SK-N-MC (cell line): ENCODE results near the gene ESR2.
A peak's percentile ranks its signal among the peaks of the same experiment; 100 is the strongest.
"Not testable (repeated sequence)": the region's sequence is repeated elsewhere in the genome, so short reads cannot be mapped to it uniquely, and the experiment has no call there.

ENCODE experiments used
- DNase-seq: peaks from one replicate; pipeline ENCODE4 v3.0.0-alpha.2; 2011; ENCODE audit warnings: low read depth, low spot score
- H3K27ac ChIP-seq: fragments of 200-600 bp; sonication (generic); 2 replicates; pipeline ENCODE4 v1.5.1; 2016; ENCODE audit warnings: mixed run types
- H3K36me3 ChIP-seq: fragments of 200-600 bp; sonication (generic); 2 replicates; pipeline ENCODE4 v1.6.1; 2017; ENCODE audit warnings: antibody characterized with exemption, low read length, mixed read lengths; ENCODE audit not compliant: insufficient read depth
- H3K4me3 ChIP-seq: fragments of 200-600 bp; sonication (generic); 2 replicates; pipeline ENCODE4 v1.5.1; 2016
- H3K9ac ChIP-seq: fragments of 200-600 bp; sonication (generic); 2 replicates; pipeline ENCODE4 v1.8.0; 2017; ENCODE audit warnings: mixed run types, mixed read lengths; ENCODE audit not compliant: insufficient read length
- H3K9me3 ChIP-seq: fragments of 200-600 bp; sonication (generic); 2 replicates; pipeline ENCODE4 v1.6.1; 2017; ENCODE audit warnings: low read depth, mild to moderate bottlenecking, antibody characterized with exemption, low read length, moderate library complexity, mixed read lengths
- EZH2 ChIP-seq: fragments of 200-600 bp; sonication (generic); IDR thresholded peaks from one replicate; pipeline ENCODE4 v1.6.1; 2017; ENCODE audit warnings: antibody characterized with exemption
- FOXP2 ChIP-seq: optimal IDR thresholded peaks from 2 replicates; pipeline ENCODE3; 2011; ENCODE audit warnings: mild to moderate bottlenecking, moderate library complexity; ENCODE audit not compliant: insufficient read depth; ENCODE audit errors: extremely low read length, control extremely low read depth
- POLR2AphosphoS5 ChIP-seq: IDR thresholded peaks from 2 replicates; pipeline ENCODE4 v1.6.1; 2012; ENCODE audit warnings: mild to moderate bottlenecking, low read depth, low read length, borderline replicate concordance

ESR2 gene

DNA sequence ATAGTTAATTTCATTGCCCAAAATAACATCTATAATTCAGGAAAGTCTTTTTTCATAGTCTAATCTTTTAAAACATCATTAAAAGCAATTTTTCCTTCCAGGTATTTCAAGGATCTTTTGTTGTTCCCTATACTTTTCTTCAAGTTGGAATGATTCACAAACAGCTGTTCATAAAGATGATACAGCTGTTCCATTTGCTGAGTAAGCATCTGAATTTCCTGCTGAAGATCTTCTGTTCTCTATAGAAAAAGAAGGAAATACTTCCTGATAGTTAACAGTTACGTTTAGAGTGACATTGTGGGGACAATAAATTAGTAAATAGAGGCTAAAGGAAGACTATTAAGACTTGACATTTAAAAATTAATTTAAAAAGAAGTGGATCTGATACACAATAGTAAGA is 30.3 kb upstream of the ESR2 start:
- H3K9me3 ChIP-seq: no peaks in the 10 kb centered on the region
- DNase-seq: no peak
- no peaks in the 10 kb centered on the region for H3K36me3 ChIP-seq
- peak overlapping the region; percentile 43 for H3K9ac ChIP-seq
- peak overlapping the region; percentile 57 for H3K4me3 ChIP-seq
- TF ChIP-seq EZH2: no peak
- TF ChIP-seq FOXP2: no peak
- no peak; the same call in 1 of the 2 replicates for TF ChIP-seq POLR2AphosphoS5
- H3K27ac ChIP-seq: peak overlapping the region; percentile 90

GRCh38 chr14:64320362-64320761 is 26.2 kb upstream of the ESR2 start:
- not testable (repeated sequence) for DNase-seq, H3K36me3 ChIP-seq

GRCh38 chr14:64318695-64319094 is 24.5 kb upstream of the ESR2 start:
- not testable (repeated sequence) for H3K36me3 ChIP-seq, H3K4me3 ChIP-seq, H3K9me3 ChIP-seq, DNase-seq, H3K27ac ChIP-seq, H3K9ac ChIP-seq

More at GRCh38 chr14:64320362-64320761, 26.2 kb upstream of the ESR2 start:
- H3K4me3 ChIP-seq, H3K9ac ChIP-seq, H3K27ac ChIP-seq, H3K9me3 ChIP-seq: not testable (repeated sequence)

DNA sequence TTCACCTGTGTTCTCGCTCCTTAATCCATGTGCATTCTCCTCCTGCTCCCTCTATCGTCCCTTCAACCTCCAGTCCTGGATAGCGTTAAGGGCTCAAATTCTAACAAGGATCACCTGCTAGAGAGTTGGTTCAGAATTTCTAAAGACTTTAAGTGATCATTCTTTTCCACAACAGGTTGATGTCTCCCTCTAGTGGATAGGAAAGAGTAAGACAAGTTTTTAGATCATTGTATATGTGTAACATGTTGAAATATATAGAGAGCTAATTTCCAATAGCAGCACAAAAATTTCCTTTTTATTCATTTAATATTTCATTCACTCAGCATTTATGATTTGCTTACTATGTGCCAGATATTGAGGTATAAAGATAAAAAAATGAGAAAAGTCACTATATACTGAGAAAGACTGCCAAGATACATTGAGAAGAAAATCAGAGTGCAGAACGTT is 9.3 kb upstream of the ESR2 start:
- Histone ChIP-seq H3K36me3 (no peaks in the 10 kb centered on the region), H3K9me3 (no peaks in the 10 kb centered on the region), H3K27ac (no peak overlapping the region), H3K4me3 (no peak overlapping the region), H3K9ac (no peak overlapping the region)
- no peak for DNase-seq
- TF ChIP-seq POLR2AphosphoS5: no peak
- no peak for TF ChIP-seq EZH2
- no peak for TF ChIP-seq FOXP2

- Histone ChIP-seq H3K4me3 (no peak overlapping the region), H3K36me3 (no peaks in the 10 kb centered on the region), H3K9ac (no peak overlapping the region), H3K9me3 (no peaks in the 10 kb centered on the region), H3K27ac (no peak overlapping the region)
- TF ChIP-seq FOXP2: no peak
- no peak for TF ChIP-seq POLR2AphosphoS5
- no peak for TF ChIP-seq EZH2
- no peak for DNase-seq
Measured at GRCh38 chr14:64298773-64299172, 4.6 kb upstream of the ESR2 start.

- Histone ChIP-seq H3K36me3 (no peaks in the 10 kb centered on the region), H3K4me3 (no peak overlapping the region), H3K9me3 (no peaks in the 10 kb centered on the region), H3K27ac (no peak overlapping the region), H3K9ac (no peak overlapping the region)
- DNase-seq: no peak
- TF ChIP-seq EZH2 (no peak), FOXP2 (no peak), POLR2AphosphoS5 (no peak)
Measured at GRCh38 chr14:64296561-64296960, 2.4 kb upstream of the ESR2 start.

- Histone ChIP-seq H3K9me3 (no peaks in the 10 kb centered on the region), H3K9ac (no peak overlapping the region), H3K4me3 (peak overlapping the region; percentile 81), H3K36me3 (no peaks in the 10 kb centered on the region), H3K27ac (no peak overlapping the region)
- TF ChIP-seq FOXP2 (no peak), POLR2AphosphoS5 (no peak), EZH2 (no peak)
- no peak for DNase-seq
Measured at GRCh38 chr14:64294672-64295413, 672 bp upstream of the ESR2 start.

DNA sequence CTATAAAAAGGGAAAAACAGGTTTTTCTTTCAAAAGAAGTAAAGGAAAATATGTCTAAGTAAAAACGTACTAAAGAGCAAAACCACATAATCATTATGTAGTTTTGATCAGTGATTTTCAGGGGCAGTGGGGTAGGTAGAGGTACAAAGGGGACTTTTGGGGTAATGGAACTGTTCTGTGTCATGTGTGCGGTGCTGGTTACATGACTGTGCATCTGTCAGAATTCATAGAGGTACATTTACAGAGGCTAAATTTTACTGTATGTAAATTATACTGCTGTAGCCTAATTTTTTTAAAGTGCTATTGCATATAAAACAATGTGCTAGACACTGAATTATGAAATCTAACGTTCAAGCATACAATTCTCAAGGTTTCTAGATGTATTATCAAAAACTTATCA is 2.0 kb downstream of the ESR2 start:
- no peak for TF ChIP-seq POLR2AphosphoS5
- TF ChIP-seq EZH2: no peak
- DNase-seq: no peak
- H3K4me3 ChIP-seq: no peak overlapping the region
- H3K27ac ChIP-seq: no peak overlapping the region
- no peak overlapping the region for H3K9ac ChIP-seq
- no peaks in the 10 kb centered on the region for H3K36me3 ChIP-seq
- H3K9me3 ChIP-seq: no peaks in the 10 kb centered on the region

DNA sequence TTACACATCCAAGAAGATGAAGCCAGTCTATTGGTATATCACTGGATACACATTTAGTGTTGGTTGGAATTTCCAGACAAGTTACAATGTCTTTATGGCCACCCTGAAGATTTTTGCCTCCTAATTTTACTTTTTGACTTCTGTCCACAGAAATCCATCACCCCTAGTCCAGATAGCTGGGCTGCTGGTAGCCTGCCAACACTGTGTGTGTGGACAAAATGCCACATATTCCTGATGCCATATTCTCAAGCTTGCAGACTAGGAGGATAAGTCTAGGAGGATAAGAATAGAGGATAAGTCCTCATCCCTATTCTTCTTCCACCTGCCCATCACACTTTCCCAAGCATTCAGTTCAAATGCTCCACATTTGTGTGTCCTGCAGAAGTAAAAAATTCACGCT is 4.6 kb downstream of the ESR2 start:
- DNase-seq: no peak
- TF ChIP-seq EZH2: no peak
- TF ChIP-seq FOXP2: no peak
- no peak for TF ChIP-seq POLR2AphosphoS5
- no peak overlapping the region for H3K27ac ChIP-seq

More for the DNA sequence above, 4.6 kb downstream of the ESR2 start:
- H3K4me3 ChIP-seq: no peak overlapping the region
- no peaks in the 10 kb centered on the region for H3K36me3 ChIP-seq
- H3K9me3 ChIP-seq: no peaks in the 10 kb centered on the region
- H3K9ac ChIP-seq: no peak overlapping the region
